Hepatic stellate cell (primary cell): Measurements from ENCODE around the gene AGAP3.

Source experiments
- DNase-seq: peaks from one replicate; pipeline ENCODE4 v3.0.0; 2011; ENCODE audit warnings: low spot score

Gene AGAP3

DNA sequence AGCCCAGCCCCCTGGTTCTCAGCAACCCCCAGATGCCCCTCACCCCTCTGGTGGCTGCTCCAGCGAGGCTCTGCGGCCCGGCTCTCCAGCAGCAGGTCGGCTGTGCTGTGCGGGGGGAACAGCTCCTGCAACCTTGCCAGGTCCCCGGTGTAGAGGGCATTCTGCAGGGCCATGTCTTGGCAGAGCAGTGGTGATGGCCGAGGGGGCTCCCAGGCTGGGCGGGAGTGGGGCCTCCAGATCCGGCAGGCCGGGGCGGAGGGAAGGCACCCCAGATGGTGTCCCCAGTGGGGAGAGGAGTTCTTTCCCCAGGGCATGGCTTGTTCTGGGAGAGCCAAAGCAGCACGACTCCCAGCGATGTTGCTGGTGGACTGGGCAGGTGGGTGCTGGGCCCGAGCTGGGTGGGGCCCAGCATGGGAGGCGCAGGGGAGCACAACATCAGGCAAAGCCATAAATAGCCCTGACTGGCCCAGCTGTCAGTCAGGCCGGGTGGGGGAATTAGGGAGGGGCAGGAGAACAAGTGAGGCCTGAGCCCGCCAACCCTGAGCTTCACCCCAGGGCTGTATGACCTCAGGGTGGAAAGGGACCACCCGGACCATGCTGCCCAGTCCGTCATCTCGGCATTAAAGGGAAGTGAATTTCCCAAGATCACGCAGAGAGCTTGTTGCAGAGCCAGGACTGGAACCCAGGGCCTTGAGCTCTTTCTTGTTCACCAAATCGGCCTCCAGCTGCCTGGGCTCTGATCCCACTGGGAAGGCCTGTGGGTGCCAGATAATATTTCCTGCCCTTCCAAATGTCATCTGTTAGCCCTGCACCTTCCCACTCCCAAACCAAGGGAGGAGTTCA lies 101.4 kb downstream of the AGAP3 start:
- DNase-seq: no peak

DNA sequence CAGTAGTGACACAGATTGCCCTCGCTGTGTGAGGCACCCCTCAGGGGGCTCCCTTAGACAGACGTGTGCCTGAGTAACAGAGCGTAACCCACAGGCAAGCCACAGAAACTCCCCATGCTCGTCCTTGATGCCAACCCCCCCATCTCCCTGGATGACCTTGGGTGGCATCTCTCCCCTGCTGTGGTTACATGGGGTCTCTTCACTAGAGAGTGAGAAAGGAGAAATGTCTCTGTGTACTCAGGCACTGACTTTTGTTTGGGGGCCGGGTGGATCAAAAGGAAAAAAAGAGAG lies 101.9 kb downstream of the AGAP3 start:
- DNase-seq: no peak

DNA sequence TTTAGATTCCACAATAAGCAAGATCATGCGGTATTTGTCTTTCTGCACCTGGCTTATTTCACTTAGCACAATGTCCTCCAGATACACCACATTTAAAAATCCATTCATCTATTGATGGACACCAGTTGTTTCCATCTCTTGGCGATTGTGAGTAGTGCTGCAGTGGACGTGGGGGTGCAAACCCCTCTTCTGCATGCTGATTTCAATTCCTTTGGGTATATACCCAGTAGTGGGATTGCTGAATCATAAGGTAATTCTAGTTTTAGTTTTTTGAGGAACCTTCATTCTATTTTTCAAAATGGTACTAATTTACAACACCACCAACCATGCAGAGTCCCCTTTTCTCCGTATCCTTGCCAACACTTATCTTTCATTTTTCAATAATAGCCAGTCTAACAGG lies 102.8 kb downstream of the AGAP3 start:
- no peak for DNase-seq

DNA sequence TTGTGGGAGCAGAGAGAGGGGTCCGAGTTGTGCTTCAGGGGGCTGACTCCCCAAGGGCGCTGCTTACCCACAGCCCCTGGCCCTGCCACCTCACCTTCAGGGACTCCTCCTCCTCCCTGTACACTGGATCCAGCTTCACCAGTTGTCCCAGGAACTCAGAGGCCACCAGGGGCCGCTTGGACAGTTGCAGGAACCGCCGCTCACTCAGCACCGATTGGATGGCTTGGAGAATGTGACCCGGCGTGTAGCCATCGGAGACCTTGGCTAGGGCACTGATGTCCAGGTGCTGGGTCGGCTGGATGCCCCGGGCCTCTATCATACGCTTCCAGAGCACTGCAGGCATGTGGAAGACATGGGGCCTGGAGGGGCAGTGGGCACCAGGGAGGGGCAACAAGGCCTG lies 105.3 kb downstream of the AGAP3 start:
- DNase-seq: no peak

DNA sequence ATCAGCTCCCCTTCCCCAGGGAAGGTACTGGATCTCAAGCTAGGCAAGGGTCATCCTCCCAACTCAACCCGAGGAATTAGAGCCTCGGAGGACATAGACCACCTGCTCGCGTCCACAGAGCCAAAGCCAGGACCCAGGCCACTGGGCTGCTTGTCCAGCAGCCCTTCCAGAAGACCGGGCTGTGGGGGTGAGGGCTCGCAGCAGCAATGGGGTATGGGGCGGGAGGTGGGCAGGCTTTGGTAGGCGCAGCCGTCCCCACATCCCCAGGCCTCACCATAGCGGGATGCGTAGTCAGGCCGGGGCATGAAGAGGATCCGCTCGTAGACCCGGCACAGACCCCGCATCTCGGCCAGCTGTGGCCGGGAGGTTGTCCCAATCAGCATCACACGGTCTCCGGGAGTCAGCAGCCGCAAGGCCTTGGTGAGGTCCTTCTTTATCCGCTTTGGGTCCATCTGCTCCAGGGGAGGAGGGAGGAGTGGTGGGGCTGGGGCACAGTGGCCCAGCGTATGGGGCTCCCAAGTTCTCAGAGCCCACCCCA lies 105.8 kb downstream of the AGAP3 start:
- no peak for DNase-seq

DNA sequence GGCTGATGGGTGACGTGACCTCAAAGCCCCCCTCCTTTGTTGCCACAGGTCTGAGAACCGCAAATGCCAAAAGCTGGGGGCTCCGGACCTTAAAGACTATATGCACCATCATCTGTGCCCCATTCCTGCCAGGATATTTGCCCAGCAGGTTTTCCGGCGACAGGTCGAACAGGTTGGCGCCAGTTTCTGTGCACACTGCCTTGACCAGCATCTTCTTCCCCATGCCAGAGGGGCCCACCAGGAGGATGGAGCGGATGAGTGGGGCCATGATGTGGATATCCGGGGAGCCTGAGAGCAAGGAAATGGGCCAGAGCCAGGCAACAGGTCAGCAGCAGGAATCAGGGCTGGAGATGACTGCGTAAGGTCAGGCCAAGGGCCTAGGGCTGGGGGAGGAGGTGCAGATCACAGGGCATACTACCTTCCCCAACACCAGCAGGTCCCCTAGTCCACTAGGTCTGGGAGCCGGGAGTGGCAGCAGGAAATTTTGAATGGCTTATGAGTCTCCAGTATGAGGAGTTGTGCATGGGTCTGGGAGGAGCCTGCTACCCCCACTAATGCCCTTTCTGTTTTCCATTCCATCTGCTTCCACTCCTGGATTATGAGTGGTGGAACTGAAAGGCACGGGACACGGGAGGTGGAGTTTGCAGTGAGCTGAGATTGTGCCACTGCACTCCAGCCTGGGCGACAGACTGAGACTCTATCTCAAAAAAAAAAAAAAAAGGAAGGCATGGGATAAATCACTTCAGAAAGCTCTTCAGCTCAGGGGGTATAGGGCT lies 107.1 kb downstream of the AGAP3 start:
- no peak for DNase-seq
